Colonic mucosa (tissue), 4 donors: ENCODE results near the gene SDHB. TPM values are rescaled to one million over a fixed set of nuclear protein-coding genes. Genes with fewer than 3 reads are reported as not detected.

ENCODE experiments used
- DNase-seq: peaks from one replicate; pipeline ENCODE4 v3.0.0-alpha.2; 2020
- H3K27ac ChIP-seq: fragments of 200-600 bp; one replicate; pipeline ENCODE4 v1.8.0; 2021
- H3K27me3 ChIP-seq: fragments of 200-600 bp; one replicate; pipeline ENCODE4 v1.8.0; 2021
- H3K36me3 ChIP-seq: fragments of 200-600 bp; one replicate; pipeline ENCODE4 v1.8.0; 2021
- H3K4me1 ChIP-seq: fragments of 200-600 bp; one replicate; pipeline ENCODE4 v1.8.0; 2021; ENCODE audit warnings: mild to moderate bottlenecking
- H3K4me3 ChIP-seq: fragments of 200-600 bp; one replicate; pipeline ENCODE4 v1.8.0; 2021
- H3K9ac ChIP-seq, 2 donors: one replicate each; pipeline ENCODE4 v1.7.0; 2013; ENCODE audit warnings: control low read depth in 2 of 2, low read depth in 2 of 2, low read length in 2 of 2
- H3K9me3 ChIP-seq: fragments of 200-600 bp; one replicate; pipeline ENCODE4 v1.8.0; 2021
- intact Hi-C: fragments of 100-400 bp; cut with DNase I; formaldehyde crosslinking; loops from one replicate; pipeline ENCODE4 v1.14.1; 2022
- total RNA-seq, 2 donors: library from RNA; stranded (reverse); fragmentation: NEBNext Ultra II Directional in 1 of 2; extraction: Animal tissue kit (Norgen Biotek cat#: 25700) in 1 of 2; gene quantifications; one replicate each; pipeline ENCODE4 v1.2.1, GENCODE V29; 2021
- TF ChIP-seq, protein P1 (sequence below): fragments of 200-600 bp; IDR thresholded peaks from one replicate; pipeline ENCODE4 v1.8.0; 2022; ENCODE audit warnings: antibody characterized with exemption, mild to moderate bottlenecking
- donor health status: healthy.
- donor health status: DM: no; HTN: no; CAD: no.
- donor health status: DM: no; HTN: no; CAD: no.

SDHB gene
- total RNA-seq, 2 donors from 2014 or later: 208 to 229 TPM

DNA sequence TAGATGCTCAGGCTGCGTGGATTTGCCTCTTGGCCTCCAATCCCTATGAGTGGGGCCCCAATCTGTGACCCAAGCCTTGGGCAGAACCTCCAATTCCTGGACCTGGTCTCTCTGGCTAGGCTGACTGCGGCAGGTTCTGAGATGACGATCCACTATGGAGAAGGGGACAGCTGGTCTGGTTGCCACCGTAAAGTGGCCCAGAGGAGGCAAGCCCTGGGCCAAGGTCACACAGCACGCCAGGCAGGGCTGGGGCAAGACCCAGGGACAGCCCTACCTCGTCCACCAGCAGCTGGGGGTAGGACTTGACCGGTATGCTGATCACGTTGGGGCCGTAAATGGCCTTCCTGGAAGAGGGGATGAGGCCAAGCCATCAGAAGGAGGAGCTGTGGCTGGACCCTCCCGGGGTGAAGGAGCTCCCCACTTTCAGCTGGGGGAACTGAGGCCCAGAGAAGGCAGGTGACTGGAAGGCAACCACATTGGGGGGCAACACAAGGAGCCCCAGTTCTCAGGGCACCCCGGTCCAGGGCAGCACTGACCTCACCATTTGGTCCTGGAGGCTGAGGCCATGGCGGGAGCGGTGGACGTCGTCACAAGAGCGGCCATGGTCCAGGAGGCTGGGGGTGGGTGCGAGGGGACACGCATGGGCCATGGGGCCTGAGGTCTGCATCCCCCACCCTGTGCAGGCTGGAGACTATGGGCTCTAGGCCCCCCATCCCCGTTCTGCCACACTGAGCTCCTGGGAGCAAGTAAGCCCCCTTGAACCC lies 51.9 kb downstream of the SDHB start:
- H3K36me3 ChIP-seq: no peaks in the 10 kb centered on the region
- no peak for DNase-seq
- intact Hi-C loops: no loop called here
- no peaks in the 10 kb centered on the region for H3K27me3 ChIP-seq
- H3K4me1 ChIP-seq: no peaks in the 10 kb centered on the region
- H3K27ac ChIP-seq: no peak overlapping the region
- TF ChIP-seq, protein P1, sequence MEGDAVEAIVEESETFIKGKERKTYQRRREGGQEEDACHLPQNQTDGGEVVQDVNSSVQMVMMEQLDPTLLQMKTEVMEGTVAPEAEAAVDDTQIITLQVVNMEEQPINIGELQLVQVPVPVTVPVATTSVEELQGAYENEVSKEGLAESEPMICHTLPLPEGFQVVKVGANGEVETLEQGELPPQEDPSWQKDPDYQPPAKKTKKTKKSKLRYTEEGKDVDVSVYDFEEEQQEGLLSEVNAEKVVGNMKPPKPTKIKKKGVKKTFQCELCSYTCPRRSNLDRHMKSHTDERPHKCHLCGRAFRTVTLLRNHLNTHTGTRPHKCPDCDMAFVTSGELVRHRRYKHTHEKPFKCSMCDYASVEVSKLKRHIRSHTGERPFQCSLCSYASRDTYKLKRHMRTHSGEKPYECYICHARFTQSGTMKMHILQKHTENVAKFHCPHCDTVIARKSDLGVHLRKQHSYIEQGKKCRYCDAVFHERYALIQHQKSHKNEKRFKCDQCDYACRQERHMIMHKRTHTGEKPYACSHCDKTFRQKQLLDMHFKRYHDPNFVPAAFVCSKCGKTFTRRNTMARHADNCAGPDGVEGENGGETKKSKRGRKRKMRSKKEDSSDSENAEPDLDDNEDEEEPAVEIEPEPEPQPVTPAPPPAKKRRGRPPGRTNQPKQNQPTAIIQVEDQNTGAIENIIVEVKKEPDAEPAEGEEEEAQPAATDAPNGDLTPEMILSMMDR: no peak
- H3K9me3 ChIP-seq: no peaks in the 10 kb centered on the region
- no peak overlapping the region for H3K9ac ChIP-seq
- H3K4me3 ChIP-seq: no peak overlapping the region

DNA sequence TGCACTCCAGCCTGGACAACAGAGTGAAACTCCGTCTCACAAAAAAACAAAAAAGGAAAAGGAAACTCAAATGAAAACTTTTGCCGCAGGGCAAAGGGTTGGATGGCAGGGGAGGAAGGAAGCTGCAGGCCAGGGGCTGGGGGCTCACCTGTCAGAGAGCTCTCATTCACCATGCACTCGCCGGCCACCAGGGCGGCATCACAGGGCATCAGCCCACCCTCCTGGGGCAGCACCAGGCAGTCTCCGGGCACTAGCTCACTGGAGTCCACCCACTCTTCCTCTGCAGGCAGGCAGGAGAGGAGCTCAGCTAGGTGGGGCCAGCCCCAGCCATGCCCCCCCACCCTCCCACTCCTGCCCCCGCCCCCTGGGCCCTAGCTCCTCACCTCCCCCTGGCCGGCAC lies 54.0 kb downstream of the SDHB start:
- Histone ChIP-seq H3K36me3 (no peaks in the 10 kb centered on the region), H3K9ac (no peak overlapping the region), H3K4me3 (no peak overlapping the region), H3K9me3 (no peaks in the 10 kb centered on the region), H3K4me1 (no peaks in the 10 kb centered on the region), H3K27ac (no peak overlapping the region), H3K27me3 (no peaks in the 10 kb centered on the region)
- TF ChIP-seq, protein P1: no peak
- no peak for DNase-seq
- intact Hi-C loops: no loop called here

- no peak overlapping the region for H3K9ac ChIP-seq
- no peaks in the 10 kb centered on the region for H3K4me1 ChIP-seq
- H3K4me3 ChIP-seq: no peak overlapping the region
- TF ChIP-seq, protein P1: no peak
- no peaks in the 10 kb centered on the region for H3K9me3 ChIP-seq
- no peaks in the 10 kb centered on the region for H3K27me3 ChIP-seq
- H3K27ac ChIP-seq: no peak overlapping the region
- H3K36me3 ChIP-seq: no peaks in the 10 kb centered on the region
- DNase-seq: no peak
- intact Hi-C loops: no loop called here
Measured at GRCh38 chr1:16998589-16998988, 55.2 kb downstream of the SDHB start.

DNA sequence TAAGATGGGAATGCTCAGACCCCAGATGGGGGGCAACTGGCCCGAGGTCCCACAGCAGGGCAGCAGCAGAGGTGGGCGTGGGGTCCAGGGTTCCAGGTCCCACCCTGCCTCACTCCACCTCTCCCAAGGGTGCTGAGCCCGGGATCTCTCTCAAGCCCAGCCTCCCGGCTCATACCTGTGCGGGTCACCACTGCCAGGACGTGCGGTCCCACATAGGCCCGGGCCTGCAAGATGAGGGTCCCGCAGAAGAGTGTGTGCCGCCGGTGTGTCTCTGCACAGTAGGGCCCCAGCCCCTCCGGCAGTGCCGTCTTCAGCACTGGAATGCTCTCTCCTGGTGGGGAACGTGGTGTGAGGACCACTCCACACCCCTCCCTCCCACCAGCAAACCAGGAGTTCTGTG lies 57.0 kb downstream of the SDHB start:
- H3K27me3 ChIP-seq: no peaks in the 10 kb centered on the region
- H3K9me3 ChIP-seq: no peaks in the 10 kb centered on the region
- TF ChIP-seq, protein P1: no peak
- H3K4me3 ChIP-seq: no peak overlapping the region
- no peaks in the 10 kb centered on the region for H3K4me1 ChIP-seq
- no peak overlapping the region for H3K27ac ChIP-seq
- DNase-seq: no peak
- no peak overlapping the region for H3K9ac ChIP-seq
- H3K36me3 ChIP-seq: no peaks in the 10 kb centered on the region
- intact Hi-C loops: no loop called here

DNA sequence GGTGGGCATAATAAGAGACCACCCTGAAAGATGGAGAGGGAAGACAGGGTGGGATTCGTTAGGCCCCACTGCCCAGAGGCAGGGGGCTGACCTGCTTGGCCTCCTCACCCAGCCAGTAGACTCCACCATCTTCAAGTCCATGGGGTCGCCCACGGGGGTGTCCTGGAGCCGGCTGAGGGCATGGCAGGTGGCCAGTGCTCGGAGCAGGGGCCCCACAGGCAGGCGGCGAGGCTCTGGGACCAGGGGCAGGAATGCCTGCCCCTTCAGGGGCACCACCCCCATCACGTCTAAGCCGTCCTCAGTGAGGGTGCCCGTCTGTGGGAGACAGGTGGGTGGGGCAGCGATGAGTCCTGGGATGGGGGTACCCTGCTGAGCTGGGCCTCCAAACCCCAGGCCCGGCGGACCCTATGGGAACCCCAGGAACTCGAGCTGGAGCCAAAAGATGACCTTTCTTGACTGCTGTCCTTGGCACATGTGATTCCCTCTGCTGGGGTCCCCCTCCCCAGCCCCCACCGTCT lies 60.3 kb downstream of the SDHB start:
- H3K4me1 ChIP-seq: no peaks in the 10 kb centered on the region
- H3K9me3 ChIP-seq: no peaks in the 10 kb centered on the region
- no peak overlapping the region for H3K27ac ChIP-seq
- no peaks in the 10 kb centered on the region for H3K27me3 ChIP-seq
- DNase-seq: no peak
- TF ChIP-seq, protein P1: no peak
- intact Hi-C loops: no loop called here
- no peaks in the 10 kb centered on the region for H3K36me3 ChIP-seq
- no peak overlapping the region for H3K9ac ChIP-seq
- no peak overlapping the region for H3K4me3 ChIP-seq
